Measurements from ENCODE around the gene SPHK2.

The SPHK2 gene

GRCh38 chr19:48603850-48604249 lies 15.5 kb upstream of the SPHK2 start:
- in situ Hi-C loops (cut with HindIII; ENCODE audit: low sequenced_read_pairs), result no loop called here

GRCh38 chr19:48606463-48607358 lies 12.6 kb upstream of the SPHK2 start, which contains the start of gene SPACA4:
Gene SPACA4 (plus strand): TSS chr19:48606742. CDS start chr19:48606979, 237 bp downstream.
- in situ Hi-C loops (cut with HindIII; ENCODE audit: low sequenced_read_pairs), result no loop called here

- in situ Hi-C loops (cut with HindIII; ENCODE audit: low sequenced_read_pairs), result no loop called here
Measured at GRCh38 chr19:48607359-48607755, 11.9 kb upstream of the SPHK2 start.

- in situ Hi-C loops (cut with HindIII; ENCODE audit: low sequenced_read_pairs), result no loop called here
Measured at GRCh38 chr19:48608798-48609263, 10.5 kb upstream of the SPHK2 start.

- in situ Hi-C loops (cut with HindIII; ENCODE audit: low sequenced_read_pairs), result no loop called here
Measured at GRCh38 chr19:48609571-48610108, 9.7 kb upstream of the SPHK2 start.

- in situ Hi-C loops (cut with HindIII; ENCODE audit: low sequenced_read_pairs), result no loop called here
Measured at GRCh38 chr19:48611872-48612271, 7.4 kb upstream of the SPHK2 start.

GRCh38 chr19:48613024-48613851 lies 6.1 kb upstream of the SPHK2 start:
- in situ Hi-C loops (cut with HindIII; ENCODE audit: low sequenced_read_pairs), result no loop called here

GRCh38 chr19:48613852-48614435 lies 5.4 kb upstream of the SPHK2 start:
- in situ Hi-C loops (cut with HindIII; ENCODE audit: low sequenced_read_pairs), result no loop called here

GRCh38 chr19:48614436-48615230 lies 4.7 kb upstream of the SPHK2 start, which contains the start of gene FAM83E:
Gene FAM83E (minus strand): TSS chr19:48615076. CDS start chr19:48613372, 1,704 bp downstream.
- in situ Hi-C loops (cut with HindIII; ENCODE audit: low sequenced_read_pairs), result no loop called here

- in situ Hi-C loops (cut with HindIII; ENCODE audit: low sequenced_read_pairs), result no loop called here
Measured at GRCh38 chr19:48615231-48616040, 3.9 kb upstream of the SPHK2 start.

GRCh38 chr19:48616041-48616436 lies 3.3 kb upstream of the SPHK2 start:
- in situ Hi-C loops (cut with HindIII; ENCODE audit: low sequenced_read_pairs), result no loop called here

- in situ Hi-C loops (cut with HindIII; ENCODE audit: low sequenced_read_pairs), result no loop called here
Measured at GRCh38 chr19:48616491-48617056, 2.7 kb upstream of the SPHK2 start.

- in situ Hi-C loops (cut with HindIII; ENCODE audit: low sequenced_read_pairs), result no loop called here
Measured at GRCh38 chr19:48617146-48617937, 2.0 kb upstream of the SPHK2 start.

GRCh38 chr19:48618278-48618915 lies 909 bp upstream of the SPHK2 start:
- in situ Hi-C loops (cut with HindIII; ENCODE audit: low sequenced_read_pairs), result no loop called here

GRCh38 chr19:48619692-48620585 lies 633 bp downstream of the SPHK2 start:
- in situ Hi-C loops (cut with HindIII; ENCODE audit: low sequenced_read_pairs), result no loop called here

- in situ Hi-C loops (cut with HindIII; ENCODE audit: low sequenced_read_pairs), result no loop called here
Measured at GRCh38 chr19:48623556-48624066, 4.3 kb downstream of the SPHK2 start.

All from DLD1 (cell line).